Activated T-helper 2 cell treated with anti-CD3 and anti-CD28 coated beads, Interferon-gamma antibody, Interleukin-2, Interleukin-4, amounts not matched to agents 10 μg/mL and 5 μg/mL and 100 μg/mL, durations not matched to agents 14 hours and 24 hours and 36 hours (primary cell): Measurements from ENCODE around the gene MAB21L1. TPM values are rescaled to one million over a fixed set of nuclear protein-coding genes. Genes with fewer than 3 reads are reported as not detected.

Experiments
- DNase-seq: peaks from one replicate; pipeline ENCODE4 v3.0.0; 2021; ENCODE audit warnings: low spot score
- H3K27ac Mint-ChIP-seq: one replicate; pipeline ENCODE4 v1.8.0; 2021; ENCODE audit warnings: mixed read lengths
- H3K27me3 Mint-ChIP-seq: one replicate; pipeline ENCODE4 v1.8.0; 2021; ENCODE audit warnings: low read depth, mixed read lengths
- H3K36me3 Mint-ChIP-seq: one replicate; pipeline ENCODE4 v1.8.0; 2021; ENCODE audit warnings: low read depth, mixed read lengths
- H3K4me1 Mint-ChIP-seq: one replicate; pipeline ENCODE4 v1.8.0; 2021; ENCODE audit warnings: low read depth, mixed read lengths
- H3K4me3 Mint-ChIP-seq: one replicate; pipeline ENCODE4 v1.8.0; 2021; ENCODE audit warnings: low read depth, mild to moderate bottlenecking, moderate library complexity, mixed read lengths
- H3K9me3 Mint-ChIP-seq: one replicate; pipeline ENCODE4 v1.8.0; 2021; ENCODE audit warnings: mixed read lengths
- intact Hi-C: fragments of 100-400 bp; cut with micrococcal nuclease; formaldehyde crosslinking; loops from one replicate; pipeline ENCODE4 v1.15.1; 2023
- total RNA-seq: library from RNA; stranded (reverse); gene quantifications from 2 replicates; pipeline ENCODE4 v1.2.3, GENCODE V29; 2022

Gene MAB21L1
- total RNA-seq, 1 donor from 2014 or later, result 0.07 TPM

GRCh38 chr13:35475212-35475959 is 1.1 kb downstream of the MAB21L1 start:
- H3K9me3 Mint-ChIP-seq, result no peaks in the 10 kb centered on the region

GRCh38 chr13:35474496-35475211 is 1.8 kb downstream of the MAB21L1 start:
- H3K27ac Mint-ChIP-seq, result no peak overlapping the region
- H3K36me3 Mint-ChIP-seq, result peaks cover 2% of the 10 kb centered on the region
- H3K9me3 Mint-ChIP-seq, result no peaks in the 10 kb centered on the region
- peaks cover 17% of the 10 kb centered on the region for H3K4me1 Mint-ChIP-seq
- no peak for DNase-seq
- H3K27me3 Mint-ChIP-seq, result peaks cover 83% of the 10 kb centered on the region
- intact Hi-C loops, result loop anchor here (5.0 kb wide), 1 partner anchor 532 kb away; the partner anchor contains the start of gene NBEA
- peak overlapping the region; percentile 68 for H3K4me3 Mint-ChIP-seq

More at GRCh38 chr13:35475212-35475959, 1.1 kb downstream of the MAB21L1 start:
- peaks cover 17% of the 10 kb centered on the region for H3K4me1 Mint-ChIP-seq
- no peak for DNase-seq
- intact Hi-C loops, result loop anchor here (5.0 kb wide), 1 partner anchor 533 kb away; the partner anchor contains the start of gene NBEA
- H3K36me3 Mint-ChIP-seq, result peaks cover 2% of the 10 kb centered on the region
- H3K27me3 Mint-ChIP-seq, result peaks cover 76% of the 10 kb centered on the region
- peak overlapping the region; percentile 68 for H3K4me3 Mint-ChIP-seq
- no peak overlapping the region for H3K27ac Mint-ChIP-seq

- H3K4me3 Mint-ChIP-seq, result no peak overlapping the region
- peaks cover 81% of the 10 kb centered on the region for H3K27me3 Mint-ChIP-seq
- no peak overlapping the region for H3K27ac Mint-ChIP-seq
- H3K36me3 Mint-ChIP-seq, result peaks cover 2% of the 10 kb centered on the region
- intact Hi-C loops, result no loop called here
- no peak for DNase-seq
- peaks cover 17% of the 10 kb centered on the region for H3K4me1 Mint-ChIP-seq
- H3K9me3 Mint-ChIP-seq, result no peaks in the 10 kb centered on the region
Measured at GRCh38 chr13:35473802-35474201, 2.7 kb downstream of the MAB21L1 start.

- Mint-ChIP-seq H3K36me3 (peaks cover 2% of the 10 kb centered on the region), H3K4me3 (no peak overlapping the region), H3K27ac (no peak overlapping the region), H3K9me3 (no peaks in the 10 kb centered on the region), H3K4me1 (peaks cover 17% of the 10 kb centered on the region), H3K27me3 (peaks cover 79% of the 10 kb centered on the region)
- intact Hi-C loops, result no loop called here
- no peak for DNase-seq
Measured at GRCh38 chr13:35473206-35473775, 3.2 kb downstream of the MAB21L1 start.

GRCh38 chr13:35472323-35472881 is 4.1 kb downstream of the MAB21L1 start:
- Mint-ChIP-seq H3K4me3 (no peak overlapping the region), H3K27ac (no peak overlapping the region), H3K4me1 (peaks cover 17% of the 10 kb centered on the region), H3K9me3 (no peaks in the 10 kb centered on the region), H3K27me3 (peaks cover 75% of the 10 kb centered on the region), H3K36me3 (peaks cover 2% of the 10 kb centered on the region)
- intact Hi-C loops, result no loop called here
- DNase-seq, result no peak

GRCh38 chr13:35471706-35472322 is 4.7 kb downstream of the MAB21L1 start:
- no peak overlapping the region for H3K4me3 Mint-ChIP-seq
- intact Hi-C loops, result no loop called here

GRCh38 chr13:35470671-35471661 is 5.5 kb downstream of the MAB21L1 start:
- H3K4me3 Mint-ChIP-seq, result peak overlapping the region; percentile 4
- peaks cover 2% of the 10 kb centered on the region for H3K36me3 Mint-ChIP-seq
- no peak overlapping the region for H3K27ac Mint-ChIP-seq
- H3K9me3 Mint-ChIP-seq, result no peaks in the 10 kb centered on the region
- H3K27me3 Mint-ChIP-seq, result peaks cover 60% of the 10 kb centered on the region
- DNase-seq, result no peak
- peaks cover 11% of the 10 kb centered on the region for H3K4me1 Mint-ChIP-seq
- intact Hi-C loops, result no loop called here

More at GRCh38 chr13:35471706-35472322, 4.7 kb downstream of the MAB21L1 start:
- Mint-ChIP-seq H3K36me3 (peaks cover 2% of the 10 kb centered on the region), H3K27me3 (peaks cover 69% of the 10 kb centered on the region), H3K27ac (no peak overlapping the region), H3K9me3 (no peaks in the 10 kb centered on the region), H3K4me1 (peaks cover 17% of the 10 kb centered on the region)
- DNase-seq, result no peak

GRCh38 chr13:35469806-35470525 is 6.5 kb downstream of the MAB21L1 start:
- no peak overlapping the region for H3K4me3 Mint-ChIP-seq
- peaks cover 50% of the 10 kb centered on the region for H3K27me3 Mint-ChIP-seq
- intact Hi-C loops, result no loop called here

GRCh38 chr13:35468195-35468594 is 8.3 kb downstream of the MAB21L1 start:
- H3K4me3 Mint-ChIP-seq, result no peak overlapping the region
- no peaks in the 10 kb centered on the region for H3K9me3 Mint-ChIP-seq
- peaks cover 2% of the 10 kb centered on the region for H3K36me3 Mint-ChIP-seq
- peaks cover 39% of the 10 kb centered on the region for H3K27me3 Mint-ChIP-seq
- peaks cover 4% of the 10 kb centered on the region for H3K4me1 Mint-ChIP-seq
- intact Hi-C loops, result no loop called here
- no peak overlapping the region for H3K27ac Mint-ChIP-seq
- DNase-seq, result no peak

More at GRCh38 chr13:35469806-35470525, 6.5 kb downstream of the MAB21L1 start:
- H3K4me1 Mint-ChIP-seq, result peaks cover 4% of the 10 kb centered on the region
- H3K36me3 Mint-ChIP-seq, result peaks cover 2% of the 10 kb centered on the region
- H3K9me3 Mint-ChIP-seq, result no peaks in the 10 kb centered on the region
- no peak overlapping the region for H3K27ac Mint-ChIP-seq
- no peak for DNase-seq

GRCh38 chr13:35465371-35465770 is 11.1 kb downstream of the MAB21L1 start:
- intact Hi-C loops, result no loop called here
- no peaks in the 10 kb centered on the region for H3K36me3 Mint-ChIP-seq
- no peak for DNase-seq
- peaks cover 16% of the 10 kb centered on the region for H3K27me3 Mint-ChIP-seq
- no peaks in the 10 kb centered on the region for H3K4me1 Mint-ChIP-seq
- no peak overlapping the region for H3K4me3 Mint-ChIP-seq
- no peaks in the 10 kb centered on the region for H3K9me3 Mint-ChIP-seq
- H3K27ac Mint-ChIP-seq, result no peak overlapping the region

GRCh38 chr13:35460061-35460460 is 16.4 kb downstream of the MAB21L1 start:
- Mint-ChIP-seq H3K36me3 (no peaks in the 10 kb centered on the region), H3K4me1 (no peaks in the 10 kb centered on the region), H3K9me3 (no peaks in the 10 kb centered on the region), H3K4me3 (no peak overlapping the region), H3K27ac (no peak overlapping the region), H3K27me3 (no peaks in the 10 kb centered on the region)
- DNase-seq, result no peak
- intact Hi-C loops, result no loop called here
